HL-60 (cell line): ENCODE measurements around the gene FOXN1.

ENCODE experiments used
- DNase-seq, 2 experiments: peaks; one replicate each; pipeline ENCODE4 v3.0.0-alpha.2; 2010 to 2020; ENCODE audit warnings: low read depth in 1 of 2, low spot score in 1 of 2
- H3K27ac ChIP-seq: fragments of 250-450 bp; sonication (Bioruptor Pico); replicated peaks from 2 replicates; pipeline ENCODE4 v1.5.1; 2020; ENCODE audit warnings: mild to moderate bottlenecking, moderate library complexity
- H3K27me3 ChIP-seq: fragments of 250-450 bp; sonication (Bioruptor Pico); 2 replicates; pipeline ENCODE4 v1.5.1; 2021; ENCODE audit warnings: mild to moderate bottlenecking, moderate library complexity; ENCODE audit not compliant: insufficient read depth, poor library complexity, severe bottlenecking
- H3K4me3 ChIP-seq: replicated peaks from 2 replicates; pipeline ENCODE4 v1.5.1; 2011; ENCODE audit warnings: mild to moderate bottlenecking, control low read depth, low read length; ENCODE audit not compliant: insufficient read depth
- CTCF ChIP-seq: IDR thresholded peaks from one replicate; pipeline ENCODE4 v1.5.1; 2011; ENCODE audit warnings: low read length, control low read depth, inconsistent platforms; ENCODE audit not compliant: insufficient read depth
- GABPA ChIP-seq: IDR thresholded peaks from 2 replicates; pipeline ENCODE4 v1.6.1; 2012; ENCODE audit warnings: low read depth
- POLR2AphosphoS5 ChIP-seq: IDR thresholded peaks from 2 replicates; pipeline ENCODE4 v1.6.1; 2012; ENCODE audit warnings: low read depth
- SPI1 ChIP-seq: IDR thresholded peaks from 2 replicates; pipeline ENCODE4 v1.6.1; 2012; ENCODE audit warnings: low read depth, mild to moderate bottlenecking, borderline replicate concordance
- TF ChIP-seq, protein P1 (sequence below): IDR thresholded peaks from 2 replicates; pipeline ENCODE4 v1.6.1; 2012; ENCODE audit warnings: low read depth; ENCODE audit not compliant: insufficient replicate concordance

The FOXN1 gene

DNA sequence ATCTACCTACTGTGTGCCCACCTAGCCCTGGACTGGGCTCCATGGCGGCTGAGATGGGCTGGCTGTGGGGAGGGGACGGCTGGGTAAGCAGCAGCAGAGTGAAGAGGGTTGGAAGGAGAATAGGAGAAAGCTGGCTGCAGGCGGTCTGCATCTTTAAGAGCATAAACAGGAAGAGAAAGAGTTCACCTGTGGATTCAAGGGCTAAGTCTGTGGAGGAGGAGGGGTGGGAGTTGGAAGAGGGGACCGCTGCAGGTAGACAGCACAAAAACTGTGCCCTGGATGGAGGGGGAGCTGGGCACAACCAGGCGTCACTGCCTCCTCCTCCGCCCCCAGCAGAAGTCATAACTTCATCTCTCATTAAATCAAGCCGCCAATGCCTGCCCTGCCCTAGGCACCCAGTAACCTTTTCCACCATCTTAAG is 32.0 kb upstream of the FOXN1 start:
- H3K27ac ChIP-seq: no peak overlapping the region

GRCh38 chr17:28475151-28475900 is 30.8 kb upstream of the FOXN1 start:
- DNase-seq: no peak
- Histone ChIP-seq H3K27me3 (peaks cover 3% of the 10 kb centered on the region), H3K27ac (no peak overlapping the region), H3K4me3 (no peak overlapping the region)
- TF ChIP-seq POLR2AphosphoS5 (no peak), CTCF (no peak), GABPA (no peak), SPI1 (no peak)
- TF ChIP-seq, protein P1, sequence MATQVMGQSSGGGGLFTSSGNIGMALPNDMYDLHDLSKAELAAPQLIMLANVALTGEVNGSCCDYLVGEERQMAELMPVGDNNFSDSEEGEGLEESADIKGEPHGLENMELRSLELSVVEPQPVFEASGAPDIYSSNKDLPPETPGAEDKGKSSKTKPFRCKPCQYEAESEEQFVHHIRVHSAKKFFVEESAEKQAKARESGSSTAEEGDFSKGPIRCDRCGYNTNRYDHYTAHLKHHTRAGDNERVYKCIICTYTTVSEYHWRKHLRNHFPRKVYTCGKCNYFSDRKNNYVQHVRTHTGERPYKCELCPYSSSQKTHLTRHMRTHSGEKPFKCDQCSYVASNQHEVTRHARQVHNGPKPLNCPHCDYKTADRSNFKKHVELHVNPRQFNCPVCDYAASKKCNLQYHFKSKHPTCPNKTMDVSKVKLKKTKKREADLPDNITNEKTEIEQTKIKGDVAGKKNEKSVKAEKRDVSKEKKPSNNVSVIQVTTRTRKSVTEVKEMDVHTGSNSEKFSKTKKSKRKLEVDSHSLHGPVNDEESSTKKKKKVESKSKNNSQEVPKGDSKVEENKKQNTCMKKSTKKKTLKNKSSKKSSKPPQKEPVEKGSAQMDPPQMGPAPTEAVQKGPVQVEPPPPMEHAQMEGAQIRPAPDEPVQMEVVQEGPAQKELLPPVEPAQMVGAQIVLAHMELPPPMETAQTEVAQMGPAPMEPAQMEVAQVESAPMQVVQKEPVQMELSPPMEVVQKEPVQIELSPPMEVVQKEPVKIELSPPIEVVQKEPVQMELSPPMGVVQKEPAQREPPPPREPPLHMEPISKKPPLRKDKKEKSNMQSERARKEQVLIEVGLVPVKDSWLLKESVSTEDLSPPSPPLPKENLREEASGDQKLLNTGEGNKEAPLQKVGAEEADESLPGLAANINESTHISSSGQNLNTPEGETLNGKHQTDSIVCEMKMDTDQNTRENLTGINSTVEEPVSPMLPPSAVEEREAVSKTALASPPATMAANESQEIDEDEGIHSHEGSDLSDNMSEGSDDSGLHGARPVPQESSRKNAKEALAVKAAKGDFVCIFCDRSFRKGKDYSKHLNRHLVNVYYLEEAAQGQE: no peak

More for the DNA sequence above, 32.0 kb upstream of the FOXN1 start:
- Histone ChIP-seq H3K27me3 (peaks cover 3% of the 10 kb centered on the region), H3K4me3 (no peak overlapping the region)
- no peak for DNase-seq
- TF ChIP-seq, protein P1: no peak
- TF ChIP-seq POLR2AphosphoS5: no peak
- no peak for TF ChIP-seq GABPA
- no peak for TF ChIP-seq SPI1
- no peak for TF ChIP-seq CTCF

DNA sequence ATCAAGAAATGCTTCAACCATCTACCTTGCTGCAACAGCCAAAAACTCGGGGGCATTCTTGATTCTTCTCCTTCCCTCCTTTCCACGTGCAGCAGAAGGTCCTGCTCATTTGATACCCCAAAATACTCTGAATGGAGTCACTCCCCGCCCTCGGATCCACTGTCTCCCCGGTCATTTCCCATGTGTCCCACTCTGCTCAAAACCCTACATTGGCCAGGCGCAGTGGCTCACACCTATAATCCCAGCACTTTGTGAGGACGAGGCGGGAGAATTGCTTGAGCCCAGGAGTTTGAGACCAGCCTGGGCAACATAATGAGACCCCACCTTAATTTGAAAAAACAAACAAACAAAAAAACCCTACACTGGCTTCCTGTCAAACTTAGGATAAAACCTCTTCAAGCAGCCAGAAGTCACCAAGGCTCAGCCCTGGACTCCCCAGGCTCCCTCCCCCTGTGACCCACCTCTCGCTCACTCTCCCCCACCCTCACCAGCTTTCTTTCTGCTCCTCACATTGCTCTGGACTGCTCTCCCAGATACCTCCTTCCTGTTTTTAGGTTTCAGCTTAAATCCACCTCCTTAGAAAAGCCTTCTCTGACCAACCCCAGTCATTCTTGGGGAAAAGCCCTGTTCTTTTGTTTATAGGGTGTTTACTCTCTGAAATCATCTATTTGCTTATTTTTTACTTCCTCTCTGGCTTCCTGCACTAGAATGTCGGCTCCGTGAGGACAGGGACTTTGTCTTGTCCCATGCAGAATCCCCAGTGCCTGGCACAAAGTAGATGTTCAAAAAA is 29.9 kb upstream of the FOXN1 start:
- TF ChIP-seq SPI1 (no peak), POLR2AphosphoS5 (no peak), GABPA (no peak), CTCF (no peak)
- TF ChIP-seq, protein P1: no peak
- no peak overlapping the region for H3K27ac ChIP-seq
- no peak overlapping the region for H3K4me3 ChIP-seq
- H3K27me3 ChIP-seq: peaks cover 3% of the 10 kb centered on the region
- DNase-seq: no peak
